Activated CD8-positive, alpha-beta T cell treated with anti-CD3 and anti-CD28 coated beads for 36 hours (primary cell): ENCODE measurements around the gene TBC1D21. TPM values are rescaled to one million over a fixed set of nuclear protein-coding genes. Genes with fewer than 3 reads are reported as not detected.

Experiments used
- ATAC-seq: fragments of 200-7000 bp; cut with Tn5 transposase; one replicate; pipeline ENCODE4 v1.10.0; 2021; ENCODE audit warnings: mild to moderate bottlenecking, moderate library complexity
- CTCF ChIA-PET: fragments of 350-600 bp; sonication (Branson Sonifier 250); formaldehyde crosslinking; loops from one replicate; lab custom pipeline; 2021; ENCODE audit warnings: antibody characterized with exemption; lab: Charles Lee
- POLR2A ChIA-PET: fragments of 350-600 bp; sonication (Branson Sonifier 250); formaldehyde crosslinking; loops from one replicate; lab custom pipeline; 2021; ENCODE audit warnings: antibody characterized with exemption; lab: Charles Lee
- DNase-seq: peaks from one replicate; pipeline ENCODE4 v3.0.0-alpha.2; 2020
- H3K27ac Mint-ChIP-seq: one replicate; pipeline ENCODE4 v1.8.0; 2021; ENCODE audit warnings: mild to moderate bottlenecking, mixed read lengths
- H3K27me3 Mint-ChIP-seq: one replicate; pipeline ENCODE4 v1.8.0; 2021; ENCODE audit warnings: mixed read lengths
- H3K36me3 Mint-ChIP-seq: one replicate; pipeline ENCODE4 v1.8.0; 2021; ENCODE audit warnings: low read depth, mixed read lengths
- H3K4me1 Mint-ChIP-seq: one replicate; pipeline ENCODE4 v1.8.0; 2021; ENCODE audit warnings: low read depth, mixed read lengths
- H3K4me3 Mint-ChIP-seq: one replicate; pipeline ENCODE4 v1.8.0; 2021; ENCODE audit warnings: mild to moderate bottlenecking, moderate library complexity, mixed read lengths
- H3K9me3 Mint-ChIP-seq: one replicate; pipeline ENCODE4 v1.8.0; 2021; ENCODE audit warnings: mixed read lengths
- intact Hi-C: fragments of 100-400 bp; cut with micrococcal nuclease; formaldehyde crosslinking; loops from one replicate; pipeline ENCODE4 v1.10.0; 2022
- total RNA-seq, 2 experiments: library from RNA; stranded (reverse); gene quantifications; one replicate each; pipeline ENCODE4 v1.2.3, GENCODE V29; 2021
- TF ChIP-seq, protein P1 (sequence below): fragments of 200-600 bp; IDR thresholded peaks from one replicate; pipeline ENCODE4 v1.8.0; 2022; ENCODE audit warnings: antibody characterized with exemption, mild to moderate bottlenecking

The TBC1D21 gene
- total RNA-seq, 2 experiments from 2014 or later = not detected

DNA sequence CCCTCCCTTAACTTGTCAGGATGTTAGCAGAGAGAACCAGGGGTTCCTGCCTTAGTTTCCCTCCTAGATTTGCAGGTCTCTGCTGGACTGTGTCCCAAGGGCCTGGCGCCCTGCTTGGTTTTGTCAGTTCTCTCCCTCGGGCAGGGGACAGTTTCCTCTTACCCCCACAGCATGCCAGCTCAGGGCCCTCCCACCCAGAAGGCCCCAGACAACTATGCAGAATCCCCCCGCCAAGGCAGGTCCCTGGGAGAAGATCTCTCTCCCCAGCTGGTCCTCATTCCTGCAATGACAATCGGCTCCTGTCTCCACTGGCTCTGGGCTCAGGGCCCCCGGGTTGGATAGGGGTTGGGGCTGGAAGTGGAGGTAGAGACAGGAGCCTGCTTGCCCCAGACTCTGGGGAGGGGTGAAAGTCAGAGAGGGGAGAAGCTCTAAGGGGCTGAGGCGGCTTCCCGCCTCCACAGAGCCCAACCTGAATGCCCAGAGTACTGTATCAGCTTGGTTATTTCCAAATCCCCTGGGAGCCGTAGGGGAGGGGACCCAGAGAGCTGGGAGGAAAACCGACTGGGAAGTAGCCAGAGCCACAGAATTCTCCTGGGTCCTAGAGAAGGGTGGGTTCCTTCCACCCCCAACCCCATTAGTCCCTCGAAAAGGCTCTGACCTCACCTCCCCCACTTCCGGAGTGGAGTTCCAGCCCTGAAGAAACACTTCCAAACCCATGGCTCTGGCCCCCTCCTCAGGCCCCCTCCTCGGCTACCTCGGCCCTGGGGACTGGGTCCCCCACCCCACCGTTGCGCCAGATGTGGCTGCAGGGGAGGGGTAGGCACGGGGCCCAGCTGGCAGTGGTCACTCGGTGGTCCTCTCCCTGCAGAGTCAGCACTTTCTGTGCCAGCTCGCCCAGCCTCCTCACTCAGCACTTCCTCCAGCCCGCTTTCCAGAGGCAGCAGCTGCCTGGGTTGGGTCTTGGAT is 49.1 kb downstream of the TBC1D21 start:
- CTCF ChIA-PET = interaction anchor here (0.9 to 2.6 kb wide), 4 partner anchors 13 to 140 kb away, joined by 3 to 11 read pairs (median 6); no protein-coding TSS in a partner anchor
- H3K4me3 Mint-ChIP-seq = no peak overlapping the region
- no peak overlapping the region for H3K27ac Mint-ChIP-seq
- peaks cover 39% of the 10 kb centered on the region for H3K4me1 Mint-ChIP-seq
- H3K36me3 Mint-ChIP-seq = peaks cover 20% of the 10 kb centered on the region
- H3K9me3 Mint-ChIP-seq = peaks cover 8% of the 10 kb centered on the region
- TF ChIP-seq, protein P1, sequence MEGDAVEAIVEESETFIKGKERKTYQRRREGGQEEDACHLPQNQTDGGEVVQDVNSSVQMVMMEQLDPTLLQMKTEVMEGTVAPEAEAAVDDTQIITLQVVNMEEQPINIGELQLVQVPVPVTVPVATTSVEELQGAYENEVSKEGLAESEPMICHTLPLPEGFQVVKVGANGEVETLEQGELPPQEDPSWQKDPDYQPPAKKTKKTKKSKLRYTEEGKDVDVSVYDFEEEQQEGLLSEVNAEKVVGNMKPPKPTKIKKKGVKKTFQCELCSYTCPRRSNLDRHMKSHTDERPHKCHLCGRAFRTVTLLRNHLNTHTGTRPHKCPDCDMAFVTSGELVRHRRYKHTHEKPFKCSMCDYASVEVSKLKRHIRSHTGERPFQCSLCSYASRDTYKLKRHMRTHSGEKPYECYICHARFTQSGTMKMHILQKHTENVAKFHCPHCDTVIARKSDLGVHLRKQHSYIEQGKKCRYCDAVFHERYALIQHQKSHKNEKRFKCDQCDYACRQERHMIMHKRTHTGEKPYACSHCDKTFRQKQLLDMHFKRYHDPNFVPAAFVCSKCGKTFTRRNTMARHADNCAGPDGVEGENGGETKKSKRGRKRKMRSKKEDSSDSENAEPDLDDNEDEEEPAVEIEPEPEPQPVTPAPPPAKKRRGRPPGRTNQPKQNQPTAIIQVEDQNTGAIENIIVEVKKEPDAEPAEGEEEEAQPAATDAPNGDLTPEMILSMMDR = no peak
- DNase-seq (no peak), ATAC-seq (no peak)
- no peaks in the 10 kb centered on the region for H3K27me3 Mint-ChIP-seq
- intact Hi-C loops = no loop called here
- POLR2A ChIA-PET = no interaction called here

- POLR2A ChIA-PET = interaction anchor here (3.0 kb wide), 1 partner anchor 12 kb away, joined by 8 read pairs; no protein-coding TSS in a partner anchor
- TF ChIP-seq, protein P1 = no peak
Observed at GRCh38 chr15:73923156-73923487, 49.8 kb downstream of the TBC1D21 start.

DNA sequence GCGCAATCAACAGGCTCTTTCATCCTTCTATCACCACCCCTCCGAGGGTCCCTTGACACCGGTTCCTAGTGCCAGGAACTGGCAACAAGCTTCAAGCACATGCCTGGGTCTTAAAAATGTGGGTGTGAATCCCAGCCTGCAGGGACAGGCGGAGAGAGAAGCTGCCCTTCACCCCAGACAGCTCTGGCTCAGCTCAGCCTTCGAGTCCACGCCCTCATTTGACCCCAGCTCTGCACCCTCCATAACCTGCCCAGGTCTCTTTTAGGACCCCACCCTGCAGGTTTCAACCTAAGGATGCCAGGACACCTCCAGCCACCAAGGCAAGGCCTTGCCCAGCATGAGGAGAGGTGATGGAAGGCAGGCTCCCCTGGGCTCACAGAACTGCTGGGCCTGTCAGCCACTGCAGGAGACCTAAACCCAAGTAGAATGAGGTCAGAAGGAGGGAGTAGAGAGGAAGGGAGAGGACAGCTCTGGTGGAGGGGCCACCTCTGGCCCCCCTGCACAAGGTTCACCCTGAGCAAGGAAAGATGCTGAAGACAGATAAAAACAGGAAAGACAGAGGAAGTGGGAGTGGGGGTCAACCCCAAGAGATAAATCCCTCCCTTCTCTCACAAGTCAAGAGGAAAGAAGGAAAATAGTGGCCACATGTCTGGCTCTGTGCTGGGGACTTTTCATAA is 50.3 kb downstream of the TBC1D21 start:
- intact Hi-C loops = no loop called here

More at GRCh38 chr15:73923156-73923487, 49.8 kb downstream of the TBC1D21 start:
- H3K27me3 Mint-ChIP-seq = no peaks in the 10 kb centered on the region
- ATAC-seq (no peak), DNase-seq (no peak)
- H3K27ac Mint-ChIP-seq = peak overlapping the region; percentile 82
- intact Hi-C loops = no loop called here
- H3K36me3 Mint-ChIP-seq = peaks cover 14% of the 10 kb centered on the region
- peaks cover 41% of the 10 kb centered on the region for H3K4me1 Mint-ChIP-seq
- CTCF ChIA-PET = interaction anchor here (1.1 to 2.6 kb wide), 2 partner anchors 12 to 26 kb away, joined by 4 to 11 read pairs; no protein-coding TSS in a partner anchor
- H3K4me3 Mint-ChIP-seq = no peak overlapping the region
- peaks cover 4% of the 10 kb centered on the region for H3K9me3 Mint-ChIP-seq

GRCh38 chr15:73924171-73924921 is 51.0 kb downstream of the TBC1D21 start:
- peaks cover 3% of the 10 kb centered on the region for H3K36me3 Mint-ChIP-seq
- H3K27me3 Mint-ChIP-seq = no peaks in the 10 kb centered on the region
- no peak overlapping the region for H3K4me3 Mint-ChIP-seq
- DNase-seq (peak; percentile 48), ATAC-seq (peak; percentile 60)
- intact Hi-C loops = no loop called here
- H3K4me1 Mint-ChIP-seq = peaks cover 50% of the 10 kb centered on the region
- TF ChIP-seq, protein P1 = no peak
- CTCF ChIA-PET = interaction anchor here (0.6 to 2.9 kb wide), 9 partner anchors 11 to 68 kb away, joined by 3 to 11 read pairs (median 5); no protein-coding TSS in a partner anchor
- no peaks in the 10 kb centered on the region for H3K9me3 Mint-ChIP-seq
- peak overlapping the region; percentile 82 for H3K27ac Mint-ChIP-seq
- POLR2A ChIA-PET = interaction anchor here (3.0 kb wide), 1 partner anchor 11 kb away, joined by 8 read pairs; no protein-coding TSS in a partner anchor

More for the DNA sequence above, 50.3 kb downstream of the TBC1D21 start:
- TF ChIP-seq, protein P1 = no peak
- H3K27ac Mint-ChIP-seq = peak overlapping the region; percentile 82
- peaks cover 4% of the 10 kb centered on the region for H3K9me3 Mint-ChIP-seq
- ATAC-seq = no peak
- CTCF ChIA-PET = interaction anchor here (0.9 to 2.9 kb wide), 9 partner anchors 10 to 49 kb away, joined by 3 to 11 read pairs (median 5); no protein-coding TSS in a partner anchor
- H3K36me3 Mint-ChIP-seq = peaks cover 9% of the 10 kb centered on the region
- H3K27me3 Mint-ChIP-seq = no peaks in the 10 kb centered on the region
- DNase-seq = no peak
- H3K4me1 Mint-ChIP-seq = peaks cover 43% of the 10 kb centered on the region
- POLR2A ChIA-PET = interaction anchor here (3.0 kb wide), 1 partner anchor 12 kb away, joined by 8 read pairs; no protein-coding TSS in a partner anchor
- peak overlapping the region; percentile 25 for H3K4me3 Mint-ChIP-seq
